Heart left ventricle (tissue), 16 donors: ENCODE data around the gene RTTN. TPM values are rescaled to one million over a fixed set of nuclear protein-coding genes. Genes with fewer than 3 reads are reported as not detected.

Source experiments
- ATAC-seq, 4 donors: fragments of 200-7000 bp; cut with Tn5 transposase; one replicate each; pipeline ENCODE4 v1.9.1; 2020 to 2022; ENCODE audit warnings: moderate library complexity in 4 of 4, mild to moderate bottlenecking in 3 of 4, moderate number of reproducible peaks in 1 of 4
- DNase-seq, 5 donors: peaks; one replicate each; pipeline ENCODE4 v3.0.0-alpha.2; 2020
- H3K27ac ChIP-seq, 12 donors: fragments of 200-600 bp; sonication (generic) in 4 of 12; one replicate each; pipeline versions ENCODE4 v1.5.0 to v1.8.0; 2016 to 2022; ENCODE audit warnings: mild to moderate bottlenecking in 2 of 12
- H3K27me3 ChIP-seq, 9 donors: fragments of 200-600 bp; sonication (generic) in 2 of 9; one replicate each; pipeline versions ENCODE4 v1.5.1 to v1.8.0; 2016 to 2022; ENCODE audit warnings: mild to moderate bottlenecking in 3 of 9
- H3K36me3 ChIP-seq, 9 donors: fragments of 200-600 bp; sonication (generic) in 2 of 9; one replicate each; pipeline versions ENCODE4 v1.5.0 to v1.8.0; 2018 to 2022; ENCODE audit warnings: mild to moderate bottlenecking in 2 of 9
- H3K4me1 ChIP-seq, 12 donors: fragments of 200-600 bp; sonication (generic) in 4 of 12; one replicate each; pipeline versions ENCODE4 v1.5.0 to v1.8.0; 2016 to 2022; ENCODE audit warnings: mild to moderate bottlenecking in 3 of 12
- H3K4me3 ChIP-seq, 12 donors: fragments of 200-600 bp; sonication (generic) in 4 of 12; one replicate each; pipeline versions ENCODE4 v1.5.0 to v1.8.0; 2017 to 2022; ENCODE audit warnings: mild to moderate bottlenecking in 9 of 12, moderate library complexity in 4 of 12
- H3K9me3 ChIP-seq, 12 donors: fragments of 200-600 bp; sonication (generic) in 4 of 12; one replicate each; pipeline versions ENCODE4 v1.5.0 to v1.8.0; 2016 to 2022; ENCODE audit warnings: mild to moderate bottlenecking in 1 of 12
- CTCF ChIP-seq, 12 donors: fragments of 200-600 bp; sonication (generic) in 4 of 12; IDR thresholded peaks; one replicate each; pipeline versions ENCODE4 v1.5.0 to v1.8.0; 2018 to 2022; ENCODE audit warnings: antibody characterized with exemption in 12 of 12, mild to moderate bottlenecking in 5 of 12
- POLR2A ChIP-seq, 2 donors: fragments of 450-650 bp; IDR thresholded peaks; one replicate each; pipeline ENCODE4 v1.6.1; 2017; ENCODE audit warnings: antibody characterized with exemption in 2 of 2, mild to moderate bottlenecking in 2 of 2, moderate library complexity in 2 of 2
- WGBS, 4 donors: extraction: QIAGEN DNeasy Blood & Tissue Kit in 2 of 4; methylation state at CpG; one replicate each; pipeline versions ENCODE4 v1.1.5 to v1.1.7; 2013 to 2018; 5-methylcytosine and 5-hydroxymethylcytosine counted together
- intact Hi-C, 10 donors: fragments of 100-400 bp; cut with DNase I; formaldehyde crosslinking; loops; one replicate each; pipeline versions ENCODE4 v1.11.1 to v1.14.2; 2022
- polyA plus RNA-seq, 2 donors: library from polyadenylated mRNA; stranded (reverse); fragments of 200-250 nt; gene quantifications; one replicate each; pipeline ENCODE4 v1.2.3, GENCODE V29; 2013
- total RNA-seq, 9 donors: library from RNA; depleted of rRNA in 2 of 9; stranded (reverse); fragments of >200 nt in 2 of 9; fragmentation: NEBNext Ultra II Directional in 3 of 9; extraction: Animal tissue kit (Norgen Biotek cat#: 25700) in 3 of 9; gene quantifications; one replicate each; pipeline versions ENCODE4 v1.1.0 to v1.2.4, GENCODE V29; 2016 to 2023
- donor health status: ischemic (EF 13 %, LVEDD 7.1; RV severe dilation, severe dysfunction).
- donor health status: healthy with polysubstance abuse.
- donor health status: DM: no; HTN: yes; CAD: no.
- donor health status: DM: no; HTN: no; CAD: no.
- donor health status: ischemic (EF 25% LVEDD 6.9; RV normal size, moderate dysfunction).
- donor health status: ischemic (EF 25% LVEDD 5.7; RV mildly dilated, moderate dysfunction).
- donor health status: healthy.
- donor health status: DM: yes; HTN: yes; CAD: no.
- donor health status: ischemic (EF 35%, LVEDD 5.7; RV mildly dilated, moderate dysfunction).
- donor health status: nonischemic (EF 11% LVEDD 7.7; RV severe dilation, severe dysfunction).
- donor health status: DM: yes; HTN: yes; CAD: no.
- donor health status: PGD.
- donor health status: ischemic (EF 29% LVEDD 5.4; RV normal size, mild dysfunction).
- donor health status: nonischemic (EF 23%, LVEDD 6.1; RV moderate dilation, normal function).

RTTN gene
- total and polyA plus RNA-seq, 11 donors: 5.8 to 14.3 (median 8.1) TPM

- Histone ChIP-seq H3K27me3 (no peaks in the 10 kb centered on the region), H3K4me3 (no peak overlapping the region), H3K4me1 (no peaks in the 10 kb centered on the region), H3K9me3 (peaks cover 0 to 6% (median 0%) of the 10 kb centered on the region in 12 donors), H3K27ac (no peak overlapping the region), H3K36me3 (peaks cover 0 to 30% (median 7%) of the 10 kb centered on the region in 9 donors)
- WGBS, 4 donors: 97 to 99% (median 97%) methylated on average over 3 of the region's 3 CpGs
- TF ChIP-seq CTCF (IDR thresholded peaks at IDR 0.05) (no peak), POLR2A (IDR thresholded peaks at IDR 0.05) (no peak)
- intact Hi-C loops: no loop called here
- DNase-seq (no peak), ATAC-seq (no peak)
These were observed 46.3 kb downstream of the RTTN start for GRCh38 chr18:70158992-70159717.

GRCh38 chr18:70156886-70157285 lies 48.6 kb downstream of the RTTN start:
- H3K27me3 ChIP-seq: no peaks in the 10 kb centered on the region
- DNase-seq: peak in 1 of 5 donors; percentile 40
- intact Hi-C loops: no loop called here
- H3K36me3 ChIP-seq: peaks cover 0 to 23% (median 5%) of the 10 kb centered on the region in 9 donors
- TF ChIP-seq CTCF (IDR thresholded peaks at IDR 0.05): no peak
- no peak for TF ChIP-seq POLR2A (IDR thresholded peaks at IDR 0.05)
- WGBS, 4 donors: 97 to 99% (median 97%) methylated on average over 7 to 8 of the region's 8 CpGs
- ATAC-seq: no peak
- no peak overlapping the region for H3K4me3 ChIP-seq
- no peak overlapping the region for H3K27ac ChIP-seq
- no peaks in the 10 kb centered on the region for H3K4me1 ChIP-seq
- peaks cover 0 to 6% (median 0%) of the 10 kb centered on the region in 12 donors for H3K9me3 ChIP-seq

GRCh38 chr18:70154591-70155194 lies 50.8 kb downstream of the RTTN start:
- H3K36me3 ChIP-seq: peaks cover 0 to 15% (median 11%) of the 10 kb centered on the region in 9 donors
- H3K9me3 ChIP-seq: no peaks in the 10 kb centered on the region
- TF ChIP-seq CTCF (IDR thresholded peaks at IDR 0.05): no peak
- TF ChIP-seq POLR2A (IDR thresholded peaks at IDR 0.05): no peak
- H3K27ac ChIP-seq: no peak overlapping the region
- 69 to 81% (median 74%) methylated on average over 4 of the region's 4 CpGs for WGBS, 4 donors
- intact Hi-C loops: no loop called here
- DNase-seq (no peak), ATAC-seq (no peak)
- no peaks in the 10 kb centered on the region for H3K27me3 ChIP-seq
- H3K4me3 ChIP-seq: no peak overlapping the region
- H3K4me1 ChIP-seq: no peaks in the 10 kb centered on the region

GRCh38 chr18:70151614-70152013 lies 53.9 kb downstream of the RTTN start:
- no peaks in the 10 kb centered on the region for H3K4me1 ChIP-seq
- H3K36me3 ChIP-seq: peaks cover 0 to 44% (median 41%) of the 10 kb centered on the region in 9 donors
- no peak overlapping the region for H3K4me3 ChIP-seq
- intact Hi-C loops: no loop called here
- TF ChIP-seq CTCF (IDR thresholded peaks at IDR 0.05) (no peak), POLR2A (IDR thresholded peaks at IDR 0.05) (no peak)
- ATAC-seq (no peak), DNase-seq (no peak)
- no peak overlapping the region for H3K27ac ChIP-seq
- WGBS, 4 donors: 76 to 81% (median 77%) methylated on average over 3 of the region's 3 CpGs
- H3K27me3 ChIP-seq: no peaks in the 10 kb centered on the region
- no peaks in the 10 kb centered on the region for H3K9me3 ChIP-seq
